GM21390 (cell line): ENCODE measurements around the gene TRAPPC11.

Experiments
- ATAC-seq: cut with Tn5 transposase; IDR thresholded peaks from one replicate; pipeline ENCODE4 v1.9.1; 2021; ENCODE audit not compliant: unreplicated experiment

Gene TRAPPC11

DNA sequence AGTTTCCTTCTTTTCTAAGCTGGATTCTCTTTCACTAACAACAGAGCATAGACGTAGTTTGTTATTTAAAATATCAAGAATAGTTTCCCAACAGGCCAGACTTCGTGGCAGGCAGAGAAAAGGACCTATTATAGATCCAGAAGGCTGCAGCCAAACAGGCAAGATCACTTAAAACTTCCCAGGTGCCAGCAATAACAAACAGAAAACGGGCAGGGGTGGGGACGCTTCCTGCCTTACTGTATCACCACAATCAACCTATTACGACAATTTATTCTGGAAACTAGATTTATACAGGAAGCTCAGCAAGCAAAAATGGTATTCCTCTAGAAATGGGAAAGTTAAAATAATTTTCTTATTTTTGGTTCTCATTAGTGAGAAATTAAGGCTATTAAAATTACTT lies 22.2 kb upstream of the TRAPPC11 start:
- ATAC-seq = no peak

DNA sequence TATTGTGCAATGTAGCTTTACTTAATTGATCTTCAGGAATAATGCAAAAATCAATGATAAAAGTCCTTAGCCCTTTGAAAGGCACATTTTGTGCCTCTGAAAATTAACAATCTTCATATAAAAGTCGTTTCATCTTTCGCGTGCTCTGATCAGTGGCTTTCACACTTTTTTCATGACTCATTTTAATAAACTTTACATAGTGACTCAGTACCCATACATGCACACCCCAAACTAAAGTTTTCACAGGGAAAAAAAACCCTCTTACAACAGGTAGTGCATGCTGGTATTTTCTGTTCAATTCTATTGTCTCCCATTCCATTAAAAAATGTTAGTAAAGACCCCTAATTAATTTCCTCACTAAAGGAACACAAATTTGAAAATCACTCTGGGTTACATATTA lies 21.6 kb upstream of the TRAPPC11 start:
- ATAC-seq = no peak

DNA sequence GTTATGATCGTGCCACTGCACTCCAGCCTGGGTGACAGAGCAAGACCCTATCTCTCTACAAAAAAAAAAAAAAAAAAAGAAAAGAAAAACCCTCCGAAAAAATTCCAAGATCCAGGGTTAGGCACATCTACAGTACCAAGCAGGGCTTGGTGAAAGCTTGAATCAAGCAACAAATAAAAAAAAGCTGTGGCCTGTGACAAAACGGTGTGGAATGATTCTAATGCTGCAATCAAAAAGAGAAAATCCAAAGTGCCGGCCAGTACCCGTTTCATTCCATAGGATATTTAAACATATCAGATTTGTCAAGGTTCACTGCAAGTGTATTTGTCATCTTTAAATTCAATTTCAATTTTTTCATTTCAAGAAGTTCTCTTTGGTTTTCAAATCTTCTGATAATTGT lies 20.7 kb upstream of the TRAPPC11 start:
- no peak for ATAC-seq

GRCh38 chr4:183639291-183639690 lies 19.8 kb upstream of the TRAPPC11 start:
- no peak for ATAC-seq

GRCh38 chr4:183645326-183645725 lies 13.8 kb upstream of the TRAPPC11 start:
- no peak for ATAC-seq

DNA sequence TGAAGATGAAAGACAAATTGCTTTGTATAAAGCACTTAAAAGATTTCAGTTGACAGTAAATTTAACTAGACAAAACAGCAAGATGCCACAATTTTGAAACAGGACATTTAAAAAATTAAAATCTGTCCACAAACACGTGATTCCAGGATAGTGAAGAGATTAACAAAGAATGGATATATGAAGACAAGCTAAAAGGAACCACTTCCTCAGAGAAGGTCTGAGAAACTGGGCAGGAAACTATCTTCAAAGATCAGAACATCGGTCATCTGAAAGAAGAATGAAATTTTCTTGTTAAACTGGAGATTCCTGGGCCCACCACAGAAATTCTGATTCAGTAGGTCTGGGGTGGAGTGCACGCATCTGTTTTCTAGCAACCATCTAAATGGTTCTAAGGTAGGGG lies 1.5 kb upstream of the TRAPPC11 start:
- no peak for ATAC-seq

DNA sequence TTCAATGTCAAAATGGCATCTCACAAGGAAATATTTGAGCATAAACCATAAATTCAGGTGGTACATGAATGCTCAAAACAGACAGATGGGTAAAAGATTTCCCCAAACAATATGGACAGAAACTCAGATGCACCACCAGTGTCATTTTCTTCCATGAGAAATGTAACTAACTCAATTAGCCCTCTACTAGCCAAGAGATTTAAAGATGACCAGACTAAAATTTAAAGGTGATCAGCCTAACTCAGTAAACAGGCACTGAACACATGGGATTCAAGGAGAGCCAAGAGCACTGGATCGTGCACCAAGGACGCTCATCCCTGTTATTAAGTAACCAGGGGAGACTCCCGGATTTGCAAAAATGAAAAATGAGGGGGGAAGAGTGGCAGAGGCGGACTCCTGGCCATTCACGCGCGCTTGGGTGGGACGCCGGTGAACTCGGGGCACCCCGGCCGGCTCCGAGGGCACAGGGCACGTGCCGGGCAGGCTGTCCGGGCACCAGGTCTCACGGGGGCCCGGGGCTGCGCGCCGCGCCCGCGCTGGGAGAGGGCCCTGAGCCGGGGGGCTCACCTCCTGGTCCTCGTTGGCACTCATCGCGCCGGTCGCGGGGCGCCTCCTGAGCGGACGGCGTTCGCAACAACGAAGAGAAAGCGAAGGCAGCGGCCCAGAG lies 598 bp upstream of the TRAPPC11 start:
- no peak for ATAC-seq

GRCh38 chr4:183659872-183660242 lies 764 bp downstream of the TRAPPC11 start:
- ATAC-seq = no peak

DNA sequence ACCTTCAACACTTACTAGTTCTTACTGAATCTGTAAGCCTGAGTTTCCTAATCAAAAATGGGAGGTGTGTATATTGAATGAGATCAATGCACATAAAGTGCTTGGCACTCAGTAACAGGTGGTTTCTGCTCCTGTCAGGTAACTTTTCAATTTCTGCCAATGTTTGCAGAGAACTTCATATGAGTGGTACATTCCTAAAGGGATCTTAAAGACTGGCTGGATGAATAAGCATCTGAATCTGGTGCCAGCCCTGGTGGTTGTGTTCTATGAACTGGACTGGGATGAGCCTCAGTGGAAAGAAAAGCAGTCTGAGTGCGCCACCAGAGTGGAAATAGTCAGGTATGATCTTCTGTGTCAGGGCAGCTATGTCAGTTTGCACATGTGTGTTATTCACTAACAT lies 7.0 kb downstream of the TRAPPC11 start:
- ATAC-seq = no peak

GRCh38 chr4:183670251-183670650 lies 11.2 kb downstream of the TRAPPC11 start:
- ATAC-seq = no peak

DNA sequence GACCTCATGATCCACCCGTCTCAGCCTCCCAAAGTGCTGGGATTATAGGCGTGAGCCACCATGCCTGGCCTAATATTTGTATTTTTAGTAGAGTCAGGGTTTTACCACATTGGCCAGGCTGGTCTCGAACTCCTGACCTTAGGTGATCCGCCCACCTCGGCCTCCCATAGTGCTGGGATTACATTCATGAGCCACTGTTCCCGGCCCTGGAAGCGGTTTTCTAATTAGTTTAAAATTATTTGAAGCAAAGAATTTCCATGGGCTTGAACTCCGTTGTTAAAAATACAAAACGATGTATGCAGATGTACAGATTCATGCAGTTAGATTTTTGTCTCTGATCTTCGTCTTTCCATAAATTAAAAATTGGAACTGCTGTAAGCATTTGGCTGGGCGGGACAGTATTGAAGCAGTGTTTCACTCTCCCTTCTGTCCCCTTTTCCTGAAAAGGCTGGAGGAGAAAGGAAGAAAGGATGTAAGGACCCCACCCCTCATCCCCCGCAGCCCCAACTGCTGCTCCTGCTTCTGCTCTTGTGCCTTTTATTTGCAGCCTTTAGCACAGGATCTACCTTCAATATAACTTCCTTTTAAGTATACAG lies 12.0 kb downstream of the TRAPPC11 start:
- no peak for ATAC-seq

DNA sequence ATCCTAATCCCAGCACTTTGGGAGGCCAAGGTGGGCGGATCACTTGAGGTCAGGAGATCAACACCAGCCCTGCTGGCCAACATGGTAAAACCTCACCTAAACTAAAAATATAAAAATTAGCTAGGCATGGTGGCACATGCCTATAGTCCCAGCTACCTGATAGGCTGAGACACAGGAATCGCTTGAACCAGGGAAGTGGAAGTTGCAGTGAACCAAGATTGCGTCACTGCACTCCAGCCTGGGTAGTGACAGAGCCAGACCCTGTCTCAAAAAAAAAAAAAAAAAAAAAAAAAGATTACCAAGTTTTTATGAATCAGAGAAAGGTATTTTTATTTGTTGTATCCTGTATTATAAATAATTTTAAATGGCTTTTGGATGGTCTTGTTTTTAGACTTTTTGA lies 15.1 kb downstream of the TRAPPC11 start:
- no peak for ATAC-seq

- ATAC-seq = no peak
Measured at GRCh38 chr4:183675625-183676024, 16.5 kb downstream of the TRAPPC11 start.

- no peak for ATAC-seq
Measured at GRCh38 chr4:183681119-183681518, 22.0 kb downstream of the TRAPPC11 start.

GRCh38 chr4:183686461-183686860 lies 27.4 kb downstream of the TRAPPC11 start:
- ATAC-seq = no peak

GRCh38 chr4:183688216-183688615 lies 29.1 kb downstream of the TRAPPC11 start:
- ATAC-seq = no peak

GRCh38 chr4:183691006-183691405 lies 31.9 kb downstream of the TRAPPC11 start:
- ATAC-seq = no peak

GRCh38 chr4:183691897-183692296 lies 32.8 kb downstream of the TRAPPC11 start:
- ATAC-seq = no peak

DNA sequence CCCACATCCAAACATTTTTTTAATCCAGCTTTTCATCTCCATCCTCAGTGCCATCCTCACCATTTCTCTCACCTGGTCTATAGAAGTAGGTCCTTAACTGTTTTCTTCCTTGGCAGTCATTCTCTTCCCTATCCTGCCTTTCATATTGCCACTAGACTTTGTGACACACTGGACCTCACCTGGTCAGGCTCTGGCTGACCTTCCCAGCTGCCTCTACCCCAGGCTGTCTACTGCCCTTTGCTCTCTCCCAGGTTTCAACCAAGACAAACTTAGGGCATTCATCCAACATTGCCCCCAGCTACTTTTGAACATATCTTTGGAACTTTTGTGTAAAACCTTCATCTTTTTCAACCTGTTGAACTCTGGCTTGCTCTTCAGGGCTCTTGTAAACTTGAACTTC lies 39.8 kb downstream of the TRAPPC11 start:
- no peak for ATAC-seq

DNA sequence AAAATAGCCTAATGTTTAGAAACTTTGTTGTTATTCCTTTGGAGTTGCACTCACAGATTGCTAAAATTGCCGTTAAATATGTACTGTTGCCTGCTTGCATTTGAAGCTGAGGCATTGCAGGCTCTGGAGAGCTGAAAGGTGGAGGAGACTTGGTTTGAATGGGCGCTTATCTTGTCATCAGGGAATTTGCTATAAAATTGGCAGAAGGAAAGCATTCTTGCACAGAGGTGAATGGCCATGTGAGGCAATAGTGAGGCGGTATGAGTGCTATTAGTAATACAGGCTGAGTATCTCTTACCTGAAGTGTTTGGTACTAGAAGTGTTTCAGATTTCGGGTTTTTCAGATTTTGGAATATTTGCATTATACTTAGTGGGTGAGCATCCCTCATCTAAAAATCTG lies 41.3 kb downstream of the TRAPPC11 start:
- ATAC-seq = no peak

GRCh38 chr4:183702492-183702891 lies 43.4 kb downstream of the TRAPPC11 start:
- no peak for ATAC-seq

- ATAC-seq = no peak
Measured at GRCh38 chr4:183714626-183715025, 55.5 kb downstream of the TRAPPC11 start.

DNA sequence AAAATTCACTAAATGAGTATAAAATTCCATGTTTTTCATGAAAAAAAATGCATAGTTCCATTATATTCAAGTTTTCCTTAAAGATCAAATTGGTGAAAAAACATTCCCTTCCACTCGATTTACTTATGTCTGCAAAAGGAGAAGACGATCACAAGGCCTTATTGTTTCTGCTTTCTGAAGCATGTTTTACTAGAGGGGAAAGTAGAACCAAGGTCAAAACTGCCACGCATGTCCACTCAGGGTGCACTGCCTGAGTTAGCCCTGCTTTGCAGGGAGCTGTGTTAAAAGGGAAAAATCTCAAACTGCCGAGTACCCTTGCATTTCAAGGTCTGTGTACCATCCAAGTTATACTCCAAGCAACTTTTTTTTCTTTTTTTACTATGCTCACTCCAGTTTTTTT lies 57.2 kb downstream of the TRAPPC11 start:
- no peak for ATAC-seq
